GM23338 (cell line): ENCODE data around the gene SGCG. TPM values are rescaled to one million over a fixed set of nuclear protein-coding genes. Genes with fewer than 3 reads are reported as not detected.

ENCODE experiments used
- ATAC-seq: fragments of 200-7000 bp; cut with Tn5 transposase; 3 replicates; pipeline ENCODE4 v1.9.1; 2020
- DNase-seq: peaks from one replicate; pipeline ENCODE4 v3.0.0-alpha.2; 2015; ENCODE audit warnings: low spot score
- H2AFZ ChIP-seq: fragments of 200-600 bp; sonication (generic); 2 replicates; pipeline ENCODE4 v1.8.0; 2016; ENCODE audit warnings: antibody characterized with exemption, mild to moderate bottlenecking, moderate library complexity
- H3F3A ChIP-seq: fragments of 200-600 bp; sonication (generic); replicated peaks from 2 replicates; pipeline ENCODE4 v1.8.0; 2017; ENCODE audit warnings: antibody characterized with exemption, mixed run types, low read depth
- H3K27ac ChIP-seq: fragments of 200-600 bp; sonication (generic); 2 replicates; pipeline ENCODE4 v1.6.1; 2016; ENCODE audit warnings: low read depth
- H3K27me3 ChIP-seq: fragments of 200-600 bp; sonication (generic); 2 replicates; pipeline ENCODE4 v1.8.0; 2016; ENCODE audit warnings: mild to moderate bottlenecking, mixed run types, moderate library complexity; ENCODE audit not compliant: insufficient read depth
- H3K36me3 ChIP-seq: fragments of 200-600 bp; sonication (generic); 2 replicates; pipeline ENCODE4 v1.8.0; 2016; ENCODE audit warnings: mild to moderate bottlenecking; ENCODE audit not compliant: insufficient read depth
- H3K4me1 ChIP-seq: fragments of 200-600 bp; sonication (generic); 2 replicates; pipeline ENCODE4 v1.8.0; 2016; ENCODE audit warnings: mild to moderate bottlenecking, moderate library complexity; ENCODE audit not compliant: insufficient read depth
- H3K4me2 ChIP-seq: fragments of 200-600 bp; sonication (generic); 2 replicates; pipeline ENCODE4 v1.7.1; 2017; ENCODE audit warnings: mixed run types
- H3K4me3 ChIP-seq: fragments of 200-600 bp; sonication (generic); 2 replicates; pipeline ENCODE4 v1.6.1; 2016; ENCODE audit warnings: mixed run types
- H3K79me2 ChIP-seq: fragments of 200-600 bp; sonication (generic); replicated peaks from 2 replicates; pipeline ENCODE4 v1.8.0; 2017; ENCODE audit warnings: mild to moderate bottlenecking; ENCODE audit not compliant: insufficient read depth
- H3K9me2 ChIP-seq: fragments of 200-600 bp; sonication (generic); 2 replicates; pipeline ENCODE4 v1.8.0; 2017; ENCODE audit not compliant: insufficient read depth
- H4K20me1 ChIP-seq: fragments of 200-600 bp; sonication (generic); replicated peaks from 2 replicates; pipeline ENCODE4 v1.8.0; 2017; ENCODE audit warnings: mild to moderate bottlenecking; ENCODE audit not compliant: insufficient read depth
- H3K27ac Mint-ChIP-seq: 2 replicates; pipeline ENCODE4 v1.8.0; 2020; ENCODE audit warnings: inconsistent platforms, mild to moderate bottlenecking, moderate library complexity, mixed read lengths
- H3K27me3 Mint-ChIP-seq: 3 replicates; pipeline ENCODE4 v1.8.0; 2022; ENCODE audit warnings: low read depth, mild to moderate bottlenecking, moderate library complexity, mixed read lengths, inconsistent platforms; ENCODE audit not compliant: insufficient read depth, poor library complexity
- H3K36me3 Mint-ChIP-seq: 3 replicates; pipeline ENCODE4 v1.8.0; 2021; ENCODE audit warnings: low read depth, mild to moderate bottlenecking, inconsistent platforms, moderate library complexity, mixed read lengths
- H3K4me1 Mint-ChIP-seq: 3 replicates; pipeline ENCODE4 v1.8.0; 2020; ENCODE audit warnings: mild to moderate bottlenecking, inconsistent platforms, mixed read lengths
- H3K4me3 Mint-ChIP-seq: 3 replicates; pipeline ENCODE4 v1.8.0; 2021; ENCODE audit warnings: moderate library complexity, mild to moderate bottlenecking, inconsistent platforms, mixed read lengths
- H3K9me3 Mint-ChIP-seq: 3 replicates; pipeline ENCODE4 v1.8.0; 2020; ENCODE audit warnings: moderate library complexity, mild to moderate bottlenecking, inconsistent platforms, mixed read lengths
- CREB1 ChIP-seq: fragments of 250-450 bp; sonication (Bioruptor Pico); IDR thresholded peaks from 2 replicates; pipeline ENCODE4 v1.5.0; 2020; ENCODE audit warnings: low read depth, mild to moderate bottlenecking, moderate library complexity
- CTCF ChIP-seq, 2 experiments: fragments of 200-600 bp in 1 of 2; sonication (generic) in 1 of 2; conservative IDR thresholded peaks; 2 replicates each; pipeline versions ENCODE4 v1.5.1 to v1.6.1; 2016 to 2017; ENCODE audit warnings: antibody characterized with exemption in 2 of 2, low read depth in 2 of 2, mild to moderate bottlenecking in 2 of 2, moderate library complexity in 1 of 2
- ETS1 ChIP-seq: IDR thresholded peaks from 2 replicates; pipeline ENCODE4 v1.6.1; 2016; ENCODE audit warnings: antibody characterized with exemption
- EZH2 ChIP-seq: fragments of 200-600 bp; sonication (generic); IDR thresholded peaks from one replicate; pipeline ENCODE4 v1.8.0; 2017; ENCODE audit warnings: antibody characterized with exemption, mild to moderate bottlenecking, low read depth; ENCODE audit not compliant: unreplicated experiment
- EZH2phosphoT487 ChIP-seq: fragments of 200-600 bp; sonication (generic); IDR thresholded peaks from one replicate; pipeline ENCODE4 v1.8.1; 2018; ENCODE audit warnings: antibody characterized with exemption; ENCODE audit not compliant: unreplicated experiment
- JUNB ChIP-seq: IDR thresholded peaks from one replicate; pipeline ENCODE4 v1.6.1; 2016; ENCODE audit warnings: antibody characterized with exemption; ENCODE audit not compliant: unreplicated experiment
- NANOG ChIP-seq: IDR thresholded peaks from 2 replicates; pipeline ENCODE4 v1.6.1; 2016; ENCODE audit warnings: antibody characterized with exemption, borderline replicate concordance
- REST ChIP-seq: IDR thresholded peaks from one replicate; pipeline ENCODE4 v1.6.1; 2018; ENCODE audit warnings: antibody characterized with exemption; ENCODE audit not compliant: unreplicated experiment
- STAT1 ChIP-seq: IDR thresholded peaks from one replicate; pipeline ENCODE4 v1.6.1; 2016; ENCODE audit warnings: antibody characterized with exemption; ENCODE audit not compliant: unreplicated experiment
- ZNF114 ChIP-seq: fragments of 250-450 bp; sonication (Bioruptor Pico); IDR thresholded peaks from 2 replicates; pipeline ENCODE4 v1.5.0; 2020; ENCODE audit warnings: mild to moderate bottlenecking, moderate library complexity
- ZNF331 ChIP-seq: fragments of 250-450 bp; sonication (Bioruptor Pico); IDR thresholded peaks from 2 replicates; pipeline ENCODE4 v1.5.0; 2020; ENCODE audit warnings: low read depth, mild to moderate bottlenecking, moderate library complexity
- polyA plus RNA-seq: library from polyadenylated mRNA; unstranded; fragments of >200 nt; fragmentation: Nextera tagmentation; extraction: Ambion mirVana; gene quantifications from 2 replicates; pipeline ENCODE4 v1.2.1, GENCODE V29; 2016
- total RNA-seq: library from RNA; depleted of rRNA; stranded (reverse); fragments of >200 nt; shearing (Covaris generic); gene quantifications from 2 replicates; pipeline ENCODE4 v1.2.3, GENCODE V29; 2014

Gene SGCG
- total and polyA plus RNA-seq, 2 experiments from 2014 or later: not detected

GRCh38 chr13:23347601-23348000 lies 166.8 kb downstream of the SGCG start:
- no peak overlapping the region for H3K27ac Mint-ChIP-seq
- Histone ChIP-seq H3K4me3 (no peak overlapping the region), H3K4me1 (no peaks in the 10 kb centered on the region), H3K79me2 (peaks cover 26% of the 10 kb centered on the region), H3K9me2 (no peaks in the 10 kb centered on the region), H2AFZ (no peak overlapping the region), H3F3A (no peaks in the 10 kb centered on the region), H3K27ac (no peak overlapping the region), H3K36me3 (peaks cover 8% of the 10 kb centered on the region), H3K4me2 (no peak overlapping the region), H4K20me1 (peaks cover 8% of the 10 kb centered on the region), H3K27me3 (no peaks in the 10 kb centered on the region)
- ATAC-seq: no peak
- H3K9me3 Mint-ChIP-seq: peaks cover 2% of the 10 kb centered on the region; the same call in 1 of the 3 replicates
- H3K36me3 Mint-ChIP-seq: peaks cover 65% of the 10 kb centered on the region
- H3K4me3 Mint-ChIP-seq: no peak overlapping the region
- H3K27me3 Mint-ChIP-seq: peaks cover 2% of the 10 kb centered on the region
- H3K4me1 Mint-ChIP-seq: no peaks in the 10 kb centered on the region
- TF ChIP-seq CREB1 (CRISPR knock-in tag) (no peak), REST (no peak), CTCF (conservative IDR thresholded peaks at IDR 0.05; ENCODE audit: low read depth in 2 of 2) (no peak), ZNF331 (CRISPR knock-in tag) (no peak), ETS1 (no peak), STAT1 (no peak), EZH2 (no peak), EZH2phosphoT487 (no peak), JUNB (no peak), NANOG (no peak), ZNF114 (CRISPR knock-in tag) (no peak)
- DNase-seq: no peak
